ENCODE data around the gene FSD1L.

- TF ChIP-seq CTCF (IDR thresholded peaks at IDR 0.05; ENCODE audit: insufficient read depth, low read length, poor library complexity, severe bottlenecking) (no peak), EZH2phosphoT487 (conservative IDR thresholded peaks at IDR 0.05; ENCODE audit: low read length) (no peak)
These were observed 31.0 kb upstream of the FSD1L start for GRCh38 chr9:105416840-105417239.
